D721Med (cell line): ENCODE data around the gene INSC.

ENCODE experiments used
- DNase-seq: peaks from one replicate; pipeline ENCODE4 v3.0.0; 2011; ENCODE audit warnings: low spot score; ENCODE audit not compliant: insufficient read length
- FAIRE-seq: peaks from 2 replicates; lab custom pipeline; 2011; peaks lifted over from hg19 to GRCh38; lab: Jason Lieb, UNC
- TF ChIP-seq, protein P1 (sequence below): IDR thresholded peaks from 2 replicates; pipeline ENCODE4 v1.5.1; 2012; ENCODE audit warnings: mild to moderate bottlenecking, control low read depth; ENCODE audit not compliant: insufficient read depth; ENCODE audit errors: missing control alignments

The INSC gene

GRCh38 chr11:15075162-15075526, 39.6 kb upstream of the INSC start:
- DNase-seq = no peak
- no peak for FAIRE-seq
- TF ChIP-seq, protein P1, sequence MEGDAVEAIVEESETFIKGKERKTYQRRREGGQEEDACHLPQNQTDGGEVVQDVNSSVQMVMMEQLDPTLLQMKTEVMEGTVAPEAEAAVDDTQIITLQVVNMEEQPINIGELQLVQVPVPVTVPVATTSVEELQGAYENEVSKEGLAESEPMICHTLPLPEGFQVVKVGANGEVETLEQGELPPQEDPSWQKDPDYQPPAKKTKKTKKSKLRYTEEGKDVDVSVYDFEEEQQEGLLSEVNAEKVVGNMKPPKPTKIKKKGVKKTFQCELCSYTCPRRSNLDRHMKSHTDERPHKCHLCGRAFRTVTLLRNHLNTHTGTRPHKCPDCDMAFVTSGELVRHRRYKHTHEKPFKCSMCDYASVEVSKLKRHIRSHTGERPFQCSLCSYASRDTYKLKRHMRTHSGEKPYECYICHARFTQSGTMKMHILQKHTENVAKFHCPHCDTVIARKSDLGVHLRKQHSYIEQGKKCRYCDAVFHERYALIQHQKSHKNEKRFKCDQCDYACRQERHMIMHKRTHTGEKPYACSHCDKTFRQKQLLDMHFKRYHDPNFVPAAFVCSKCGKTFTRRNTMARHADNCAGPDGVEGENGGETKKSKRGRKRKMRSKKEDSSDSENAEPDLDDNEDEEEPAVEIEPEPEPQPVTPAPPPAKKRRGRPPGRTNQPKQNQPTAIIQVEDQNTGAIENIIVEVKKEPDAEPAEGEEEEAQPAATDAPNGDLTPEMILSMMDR = no peak

- TF ChIP-seq, protein P1 = no peak
- DNase-seq (no peak), FAIRE-seq (no peak)
Observed at GRCh38 chr11:15091175-15091574, 23.5 kb upstream of the INSC start.

- TF ChIP-seq, protein P1 = no peak
- no peak for FAIRE-seq
- no peak for DNase-seq
Observed at GRCh38 chr11:15091625-15092024, 23.1 kb upstream of the INSC start.

GRCh38 chr11:15093432-15093831, 21.3 kb upstream of the INSC start:
- no peak for DNase-seq
- TF ChIP-seq, protein P1 = no peak
- no peak for FAIRE-seq

DNA sequence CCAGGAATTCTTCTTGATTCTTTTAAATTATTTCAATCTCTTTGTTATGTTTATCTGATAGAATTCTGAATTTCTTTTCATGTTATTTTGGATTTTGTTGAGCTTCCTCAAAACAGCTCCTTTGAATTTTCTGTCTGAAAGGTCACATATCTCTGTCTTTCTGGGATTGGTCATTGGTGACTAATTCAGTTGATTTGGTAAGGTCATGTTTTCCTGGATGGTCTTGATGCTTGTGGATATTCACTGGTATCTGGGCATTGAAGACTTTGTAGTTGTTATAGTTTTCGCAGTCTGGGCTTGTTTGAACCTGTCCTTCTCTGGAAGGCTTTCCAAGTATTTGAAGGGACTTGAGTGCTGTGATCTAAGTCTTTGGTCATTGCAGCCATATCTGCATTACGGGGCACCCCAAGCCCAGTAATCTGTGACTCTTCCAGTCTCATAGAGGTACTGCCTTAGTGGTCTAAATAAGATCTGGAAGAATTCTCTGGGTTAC, 18.9 kb upstream of the INSC start:
- no peak for DNase-seq
- no peak for FAIRE-seq

GRCh38 chr11:15097411-15097810, 17.3 kb upstream of the INSC start:
- no peak for FAIRE-seq
- TF ChIP-seq, protein P1 = no peak
- no peak for DNase-seq

More for the DNA sequence above, 18.9 kb upstream of the INSC start:
- TF ChIP-seq, protein P1 = no peak

DNA sequence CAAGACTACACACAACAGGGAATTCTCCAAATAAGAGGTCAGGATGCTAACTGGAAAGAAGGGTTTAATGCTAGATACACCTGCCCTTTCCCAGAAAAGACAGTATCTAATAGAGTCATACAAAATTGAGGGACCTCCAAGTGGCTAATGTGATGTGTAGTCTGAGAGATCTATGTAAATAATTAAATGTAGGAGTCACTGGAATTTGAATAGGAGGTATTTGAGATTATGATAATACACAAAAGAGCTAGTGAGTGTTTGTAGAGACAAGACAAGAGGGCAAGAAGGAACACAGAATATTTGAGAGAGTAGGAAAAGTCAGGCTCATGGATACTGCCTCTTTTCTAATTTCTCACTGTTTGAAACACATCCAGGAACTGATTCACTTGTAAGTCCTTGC, 15.5 kb upstream of the INSC start:
- TF ChIP-seq, protein P1 = no peak
- FAIRE-seq = no peak
- no peak for DNase-seq
